Stimulated activated CD4-positive, alpha-beta T cell treated with anti-CD3 and anti-CD28 coated beads, Interleukin-15, amount 100 ng/mL, for 1 hour (primary cell): ENCODE results near the gene PTPRN.

Experiments
- DNase-seq, 2 donors: peaks; one replicate each; pipeline ENCODE4 v3.0.0-alpha.2; 2020; ENCODE audit warnings: low read depth in 1 of 2, low spot score in 1 of 2

The PTPRN gene

DNA sequence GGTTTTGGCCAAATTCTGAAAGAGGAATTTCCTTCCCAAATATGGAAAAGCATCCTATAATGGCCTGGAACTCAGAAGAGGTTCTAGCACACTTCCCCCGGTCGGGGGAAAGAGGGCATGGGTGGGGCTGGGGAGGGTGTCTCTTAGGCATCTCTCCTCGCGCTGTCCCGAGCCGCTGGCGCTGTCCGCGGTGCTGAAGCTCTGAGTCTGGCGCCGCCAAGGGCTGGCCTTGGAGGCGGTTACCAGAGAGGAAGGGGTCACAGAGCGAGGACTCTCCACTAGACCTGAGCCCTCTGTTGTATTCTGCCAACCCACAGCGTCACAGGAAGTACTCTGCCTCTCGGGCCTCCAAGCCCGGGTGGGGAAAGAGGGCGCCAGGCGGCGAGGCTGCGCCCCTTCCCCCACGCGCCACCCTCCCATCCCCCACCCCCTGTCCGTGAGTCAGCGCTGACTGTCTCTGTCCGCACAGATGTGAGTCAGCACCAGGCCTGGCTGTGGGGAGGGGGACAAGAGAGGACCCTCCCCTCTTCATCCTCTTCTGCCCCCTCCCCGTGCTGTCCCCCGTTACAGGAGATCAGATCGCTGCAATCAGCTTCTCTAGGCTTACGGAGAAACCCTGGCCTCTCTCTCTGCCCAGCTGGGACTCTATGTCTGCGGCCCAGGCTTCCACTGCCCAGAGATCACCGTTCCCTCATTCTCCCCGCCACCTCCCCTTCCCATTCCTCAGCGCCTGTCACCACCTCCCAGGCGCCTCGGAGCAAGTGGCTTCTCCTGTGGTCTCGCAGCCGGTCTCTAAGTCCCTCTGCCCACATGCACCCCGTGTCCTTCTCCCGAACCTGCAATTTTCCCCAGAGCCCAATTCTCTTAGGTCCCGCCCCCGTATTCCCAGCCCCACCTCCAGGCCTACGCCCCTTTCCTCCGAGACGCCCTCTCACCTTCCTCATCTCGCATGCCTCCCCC lies 779 bp downstream of the PTPRN start:
- peak; percentile 22 to 58 for DNase-seq

DNA sequence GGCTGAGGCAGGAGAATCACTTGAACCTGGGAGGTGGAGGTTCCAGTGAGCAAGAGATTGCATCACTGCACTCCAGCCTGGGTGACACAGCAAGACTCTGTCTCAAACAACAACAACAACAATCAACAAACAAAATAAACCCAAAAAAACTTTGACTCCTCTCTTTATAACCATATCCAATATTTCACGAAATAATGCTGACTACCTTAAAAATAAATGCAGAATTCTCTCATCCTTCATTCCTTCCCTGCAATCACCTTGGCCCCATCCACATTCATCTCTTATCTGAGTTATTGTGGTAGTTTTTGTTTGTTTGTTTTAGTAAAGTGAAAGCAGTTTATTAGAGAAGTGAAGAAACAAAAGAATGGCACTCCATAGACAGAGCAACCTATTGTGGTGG lies 3.2 kb downstream of the PTPRN start:
- no peak for DNase-seq

DNA sequence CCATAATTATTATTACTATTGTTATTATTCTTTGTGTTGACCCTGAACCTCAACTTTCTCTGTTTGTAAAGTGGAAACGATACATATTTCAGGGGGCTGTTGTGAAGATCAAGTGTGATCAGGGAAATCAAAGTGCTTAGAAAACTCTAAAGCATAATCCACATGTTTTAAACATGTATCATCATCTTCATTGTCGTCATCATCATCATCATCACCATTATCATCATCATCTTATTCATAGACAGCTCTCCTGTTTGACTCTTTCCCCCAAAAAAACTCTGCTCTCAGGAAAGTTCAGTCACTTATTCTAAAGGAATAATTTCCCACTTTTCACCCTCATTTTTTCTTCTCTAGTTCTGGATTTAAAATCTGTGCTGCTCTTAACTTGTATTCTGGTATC lies 5.0 kb downstream of the PTPRN start:
- DNase-seq: no peak

DNA sequence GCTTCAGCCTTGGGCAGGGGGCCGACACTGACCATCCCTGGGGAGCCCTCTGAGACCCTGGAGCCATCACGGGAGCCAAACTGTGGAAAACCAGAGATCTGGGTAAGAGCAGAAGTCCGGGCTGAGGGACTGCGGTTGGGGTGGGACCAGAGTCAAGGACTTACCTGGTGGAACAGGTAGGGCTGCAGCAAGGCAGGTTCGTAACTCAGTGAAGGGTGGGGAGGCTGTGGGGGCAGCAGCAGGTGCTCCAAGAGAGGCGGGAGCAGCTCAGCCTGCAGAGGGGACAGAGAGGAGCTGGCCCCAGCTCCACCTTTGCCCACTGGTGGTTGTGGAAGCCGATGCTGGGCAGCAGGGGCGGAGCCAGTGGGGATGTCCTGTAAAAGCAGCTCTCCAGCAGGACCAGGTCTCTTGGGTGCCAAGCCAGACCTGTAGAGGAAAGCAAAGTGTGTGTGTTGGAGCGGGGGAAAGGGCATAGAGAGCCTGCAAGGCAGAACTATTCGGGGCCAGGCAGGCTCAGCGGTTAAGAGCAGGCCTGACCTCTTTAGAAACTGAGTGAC lies 6.7 kb downstream of the PTPRN start:
- DNase-seq: no peak

DNA sequence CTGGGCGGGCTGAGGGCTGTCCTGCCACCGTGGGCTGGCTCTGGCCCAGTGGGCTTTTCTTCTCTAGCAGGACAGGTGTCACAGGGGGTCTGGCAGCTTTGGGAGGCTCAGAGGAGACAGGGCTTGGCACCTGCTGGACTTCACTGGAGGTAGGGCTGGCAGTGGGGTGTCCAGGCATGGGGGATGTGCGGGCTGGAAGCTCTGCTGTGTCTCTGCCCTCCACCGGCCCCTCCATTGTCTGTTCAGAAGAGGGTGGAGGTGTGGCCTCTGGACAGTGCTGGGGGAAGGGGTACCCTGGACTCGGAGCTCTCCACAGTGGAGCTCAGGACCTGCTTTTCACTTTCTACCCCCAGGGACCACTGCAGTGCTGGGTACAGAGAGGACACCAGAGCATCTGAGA lies 9.2 kb downstream of the PTPRN start:
- DNase-seq: no peak

DNA sequence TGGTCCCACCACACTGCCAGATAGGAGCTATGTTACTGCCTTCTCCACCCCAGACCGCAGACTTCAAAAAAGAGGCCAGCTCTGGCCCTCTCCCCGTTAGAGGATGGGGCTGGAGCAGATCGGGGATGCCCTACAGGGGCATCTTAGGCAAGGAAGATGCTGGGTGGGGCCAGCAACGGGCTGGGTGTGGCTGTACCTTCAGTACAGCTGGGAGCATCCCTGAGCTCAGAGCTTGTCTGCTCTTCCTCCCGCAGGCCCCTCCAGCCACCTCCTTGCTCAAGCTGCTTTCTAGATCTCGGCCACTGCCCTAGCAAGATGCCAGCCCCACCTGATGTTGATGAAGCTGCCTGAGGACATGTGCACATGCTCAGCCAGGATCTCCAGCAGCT lies 9.8 kb downstream of the PTPRN start:
- DNase-seq: no peak

DNA sequence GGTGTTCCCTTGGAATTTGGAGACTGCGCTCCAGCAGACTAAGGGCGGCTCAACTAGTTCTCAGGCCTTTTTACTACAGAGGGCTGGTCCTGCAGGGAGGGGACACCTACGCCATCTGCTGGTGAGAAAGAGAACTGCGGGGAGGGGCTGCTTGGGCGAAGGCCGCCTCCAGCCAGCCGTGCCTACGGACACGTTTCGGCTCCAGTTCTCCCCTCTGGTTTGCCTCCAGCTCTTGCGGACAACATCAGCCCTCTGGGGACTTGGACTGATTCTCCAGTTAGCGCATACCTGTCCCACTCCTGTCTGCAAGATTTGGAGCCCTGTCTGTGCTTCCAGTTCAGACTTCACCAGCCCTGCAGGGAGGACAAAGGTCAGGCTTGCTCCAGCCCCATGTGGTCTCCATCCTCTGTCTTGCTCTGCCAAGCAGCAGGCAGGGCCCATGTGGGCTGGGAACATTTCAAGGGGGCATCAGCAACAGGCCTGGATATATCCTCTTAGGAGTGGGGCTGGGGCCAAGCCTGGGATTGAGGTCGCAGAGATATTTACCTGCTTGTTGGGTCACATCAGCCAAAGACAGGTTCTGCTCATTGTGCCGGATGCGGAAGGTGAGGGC lies 10.3 kb downstream of the PTPRN start:
- DNase-seq: peak; percentile 78 to 84

DNA sequence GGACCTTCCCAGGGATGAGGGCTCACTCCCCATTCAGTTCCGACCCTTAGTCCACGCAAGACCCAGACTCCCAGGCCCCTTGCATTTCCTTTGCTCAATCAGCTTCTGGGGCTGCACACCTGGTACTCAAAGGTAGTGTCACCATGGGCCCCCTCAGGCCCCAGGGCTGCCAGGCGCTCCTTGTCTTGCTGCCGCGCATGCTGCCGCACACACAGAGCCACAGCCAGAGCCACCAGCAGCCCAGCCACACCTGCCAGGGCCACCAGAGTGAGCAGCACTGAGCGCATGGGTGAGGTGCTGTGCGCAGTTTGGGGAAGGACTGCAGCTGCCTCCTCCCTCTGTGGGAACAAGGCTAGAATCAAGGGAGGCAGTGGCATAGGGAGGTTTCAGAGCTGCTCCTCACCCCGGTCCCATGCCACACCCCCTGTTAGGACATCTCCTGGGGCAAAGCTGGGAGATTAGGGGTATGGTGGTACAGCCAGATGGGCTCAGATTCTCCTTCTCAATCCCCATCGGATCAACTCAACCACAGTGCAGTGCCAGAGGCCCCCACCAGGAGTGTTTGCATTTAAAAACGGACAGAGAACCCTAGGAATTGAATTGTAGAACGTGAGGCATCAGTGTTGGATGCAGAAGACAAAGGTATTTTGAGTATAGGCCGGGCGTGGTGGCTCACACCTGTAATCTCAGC lies 11.3 kb downstream of the PTPRN start:
- DNase-seq: no peak

DNA sequence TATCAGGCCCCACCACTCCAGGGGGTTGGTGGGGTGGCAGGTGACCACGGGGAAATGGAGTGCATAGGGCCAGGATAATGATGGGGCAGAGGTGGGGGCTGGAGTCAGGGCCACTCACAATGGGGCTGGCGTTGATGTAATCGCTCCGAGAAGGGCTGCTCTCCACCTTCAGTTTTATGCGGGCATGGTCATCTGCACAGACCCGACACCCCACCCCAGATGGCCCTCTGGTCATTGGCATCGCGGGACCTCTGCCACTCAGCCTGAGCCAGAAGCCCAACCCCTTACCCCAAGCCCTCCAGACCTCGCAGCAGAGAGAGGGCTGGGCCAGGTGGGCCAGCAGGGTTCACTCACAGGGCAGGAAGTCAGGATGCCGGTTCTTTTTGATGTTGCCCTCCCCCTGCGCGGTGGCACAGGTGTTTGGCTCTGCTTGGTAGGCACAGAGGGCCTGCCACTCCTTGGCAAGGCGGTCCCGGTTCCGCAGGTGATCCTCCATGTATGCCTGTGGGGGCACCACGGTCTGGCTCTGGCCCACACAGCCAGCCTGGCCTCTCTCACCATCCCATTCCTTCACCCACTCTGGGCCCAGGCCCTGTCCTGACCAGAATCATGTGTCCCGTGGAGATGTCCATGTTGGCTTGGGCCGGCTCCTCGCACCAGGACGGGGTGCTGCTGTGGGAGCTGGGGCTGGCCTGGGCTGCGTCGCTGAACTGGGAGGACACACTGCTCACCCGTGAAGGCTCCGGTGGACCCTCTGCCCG lies 12.4 kb downstream of the PTPRN start:
- no peak for DNase-seq

DNA sequence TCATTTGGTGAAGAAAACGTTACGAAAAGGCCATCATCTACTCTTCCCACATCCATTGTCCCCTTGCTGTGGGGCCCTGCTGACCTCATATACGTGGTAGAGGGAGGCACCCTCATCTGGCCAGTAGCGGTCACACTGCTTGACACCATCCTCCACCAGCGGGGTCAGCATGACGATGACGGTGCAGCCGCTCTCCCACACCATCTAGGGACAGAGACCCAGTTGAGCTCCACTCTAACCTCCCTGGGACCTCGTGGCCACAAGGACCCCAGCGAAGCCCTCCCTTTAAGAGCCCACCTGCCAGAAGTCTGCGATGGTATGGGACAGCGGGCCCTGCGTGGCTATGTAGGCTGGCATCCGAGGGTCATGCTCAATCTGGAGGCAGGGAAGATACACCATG lies 13.1 kb downstream of the PTPRN start:
- DNase-seq: no peak

DNA sequence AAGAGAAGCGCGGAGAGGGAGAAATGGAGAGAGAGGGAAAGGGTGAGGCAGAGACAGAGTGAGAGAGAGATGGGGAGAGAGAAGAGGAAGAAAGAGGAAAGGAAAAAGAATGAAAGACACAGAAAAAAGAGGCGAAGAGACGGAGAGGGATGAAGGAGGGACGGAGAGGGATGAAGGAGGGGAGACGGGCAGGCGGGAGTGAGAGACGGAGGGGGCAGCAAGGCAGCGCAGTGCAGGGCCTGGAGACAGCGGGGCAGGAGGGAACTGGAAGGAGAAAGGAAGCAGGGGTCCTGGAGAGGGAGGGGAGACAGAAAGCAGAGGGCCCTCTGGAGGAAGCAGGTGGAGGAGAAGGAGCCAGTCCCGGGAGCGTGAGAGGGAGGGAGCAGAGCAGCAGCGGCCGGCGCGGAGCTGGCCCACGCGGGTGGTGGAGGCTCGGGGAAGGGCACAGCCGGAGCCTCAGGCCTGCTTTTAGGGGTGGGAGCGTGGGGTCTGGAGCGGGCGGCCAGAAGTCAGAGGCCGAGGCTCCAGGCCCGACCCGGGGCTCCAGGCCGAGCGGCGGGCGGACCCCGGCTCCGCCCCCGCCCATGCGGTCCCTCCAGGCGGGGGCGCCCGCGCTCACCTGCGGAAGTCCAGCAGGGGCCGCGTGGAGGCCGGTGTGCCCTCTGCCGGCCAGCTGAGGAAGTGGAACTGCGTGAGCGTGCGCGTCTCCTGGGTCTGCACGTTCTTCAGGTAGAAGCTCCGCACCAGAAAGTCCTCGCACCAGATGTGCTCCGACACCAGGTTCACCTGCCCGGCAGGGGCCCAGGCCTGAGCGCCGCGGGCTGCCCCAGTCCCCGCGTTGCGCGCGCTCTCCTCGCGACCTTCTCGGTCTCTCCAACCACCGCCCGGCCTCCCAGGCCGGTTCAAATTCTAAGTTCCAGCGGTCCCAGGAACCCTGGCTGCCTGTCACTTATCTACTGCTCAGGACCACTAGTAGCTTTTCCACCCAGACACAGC lies 14.5 kb downstream of the PTPRN start:
- peak; percentile 78 to 87 for DNase-seq

DNA sequence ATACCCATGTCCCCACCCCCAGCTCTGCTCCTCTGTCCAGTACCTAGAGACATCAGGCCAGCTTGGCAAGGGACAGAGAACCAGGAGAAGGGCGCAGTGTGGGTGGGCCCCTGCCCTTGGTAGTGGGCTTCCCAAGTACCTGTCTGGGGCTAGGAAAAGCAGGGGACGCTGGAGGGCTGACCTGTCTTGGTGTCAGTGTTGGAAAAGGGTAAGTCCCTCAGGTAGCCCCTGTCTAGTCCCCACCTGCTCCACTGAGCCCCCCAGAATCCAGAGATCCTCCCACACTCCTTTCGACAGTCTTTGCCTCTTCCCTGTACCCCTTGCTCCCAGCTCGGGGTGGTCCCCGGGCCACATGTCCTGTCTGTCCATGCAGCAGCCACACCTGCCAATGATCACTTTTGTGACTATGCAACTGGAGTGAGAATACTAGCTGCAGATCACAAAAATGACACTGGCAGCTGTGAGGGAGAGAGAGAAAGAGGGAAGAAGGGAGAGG lies 15.4 kb downstream of the PTPRN start:
- DNase-seq: no peak

DNA sequence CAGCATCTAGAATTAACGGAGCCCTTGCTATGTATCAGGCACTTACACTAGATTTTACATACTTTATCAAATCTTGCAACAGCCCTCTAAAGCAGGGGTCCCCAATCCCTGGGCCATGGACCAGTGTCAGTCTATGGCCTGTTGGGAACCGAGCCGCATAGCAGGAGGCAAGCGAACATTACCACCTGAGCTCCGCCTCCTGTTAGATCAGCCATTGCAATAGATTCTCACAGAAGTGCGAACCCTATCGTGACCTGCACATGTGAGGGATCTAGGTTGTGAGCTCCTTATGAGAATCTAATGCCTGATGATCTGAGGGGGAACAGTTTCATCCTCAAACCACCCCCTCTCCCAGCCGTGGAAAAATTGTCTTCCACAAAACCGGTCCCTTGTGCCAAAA lies 16.6 kb downstream of the PTPRN start:
- DNase-seq: no peak

DNA sequence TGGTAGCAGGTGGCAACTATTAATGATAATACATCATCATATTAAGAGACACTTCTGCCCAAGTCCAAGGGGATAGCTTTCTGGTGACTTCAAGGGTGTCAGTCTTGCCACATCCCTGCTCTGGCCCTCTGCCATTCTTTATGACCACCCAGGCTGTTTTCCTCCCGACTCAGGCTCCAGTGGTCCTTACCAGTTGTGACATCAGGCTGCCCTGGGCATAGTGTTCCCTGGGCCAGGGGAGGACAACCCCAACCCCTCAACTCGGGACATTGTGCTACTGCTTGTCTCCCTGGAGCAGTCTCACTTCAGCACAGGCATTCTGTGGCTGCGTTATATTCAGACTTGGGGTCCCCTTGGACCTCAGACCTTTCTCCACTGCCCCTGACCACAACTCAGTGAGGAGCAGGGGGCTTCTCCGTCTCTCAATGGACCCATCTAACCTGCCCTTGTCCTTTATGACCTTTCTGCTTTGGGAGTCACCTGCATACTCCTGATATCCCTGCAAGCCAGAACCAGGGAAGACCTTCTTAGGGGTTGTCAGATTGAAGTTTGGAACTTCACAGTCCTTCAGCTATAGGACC lies 17.2 kb downstream of the PTPRN start:
- DNase-seq: no peak

DNA sequence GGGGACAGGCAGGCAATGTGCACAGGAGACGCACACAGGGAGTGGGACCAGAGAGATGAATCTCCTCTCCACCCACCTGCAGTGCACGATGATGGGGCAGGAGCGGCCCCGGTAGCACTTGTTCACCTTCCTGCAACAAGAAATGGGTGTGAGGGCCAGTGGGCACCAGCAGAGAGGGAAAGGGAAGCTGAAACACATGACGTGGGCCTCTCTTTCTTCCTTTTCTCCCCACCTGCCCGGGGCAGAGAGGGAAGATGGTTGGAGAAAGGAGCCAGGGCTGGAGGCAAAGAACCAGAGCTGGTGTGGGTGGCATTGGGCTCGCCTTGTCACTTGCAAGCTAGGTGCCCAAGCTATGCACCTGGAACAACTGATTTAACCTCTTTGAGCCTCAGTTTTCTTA lies 17.8 kb downstream of the PTPRN start:
- no peak for DNase-seq

DNA sequence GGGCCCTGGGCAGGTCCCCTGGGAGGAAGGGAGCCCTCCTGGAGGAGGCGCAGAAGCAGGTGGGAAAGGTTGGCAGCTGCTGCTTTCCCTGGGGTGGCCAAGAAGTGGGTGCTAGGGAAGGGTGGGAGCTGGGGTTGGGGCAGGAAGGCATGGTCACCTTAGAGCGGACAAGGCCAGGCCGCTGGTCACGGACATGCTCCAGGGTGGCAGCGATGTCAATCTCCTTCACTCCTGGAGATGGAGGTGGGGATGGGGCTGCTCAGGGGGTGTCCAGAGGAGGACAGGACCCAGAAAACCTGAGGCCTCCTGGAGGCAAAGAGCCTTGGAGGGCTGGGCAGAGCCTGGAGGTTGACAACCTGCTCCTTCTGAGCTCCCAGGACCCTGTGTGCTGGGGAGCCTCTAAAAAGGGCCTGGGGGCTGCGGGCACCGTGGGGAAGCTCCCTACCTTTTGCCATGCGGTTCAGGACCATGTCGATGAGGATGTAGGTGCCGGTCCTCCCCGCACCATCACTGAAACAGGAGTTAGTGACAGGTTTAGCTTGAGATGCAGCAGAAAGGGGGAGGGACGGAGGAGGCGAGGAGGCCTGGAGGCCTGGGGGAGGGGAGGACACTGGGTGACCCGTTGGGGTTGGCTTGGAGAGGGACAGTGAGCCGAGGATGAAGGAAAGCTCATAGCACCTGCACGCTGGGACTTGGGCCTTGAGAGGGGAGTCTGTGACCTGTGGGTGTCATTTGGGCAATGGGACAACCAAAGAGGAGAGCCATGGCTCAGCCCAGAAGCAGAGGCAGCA lies 18.6 kb downstream of the PTPRN start:
- DNase-seq: no peak

DNA sequence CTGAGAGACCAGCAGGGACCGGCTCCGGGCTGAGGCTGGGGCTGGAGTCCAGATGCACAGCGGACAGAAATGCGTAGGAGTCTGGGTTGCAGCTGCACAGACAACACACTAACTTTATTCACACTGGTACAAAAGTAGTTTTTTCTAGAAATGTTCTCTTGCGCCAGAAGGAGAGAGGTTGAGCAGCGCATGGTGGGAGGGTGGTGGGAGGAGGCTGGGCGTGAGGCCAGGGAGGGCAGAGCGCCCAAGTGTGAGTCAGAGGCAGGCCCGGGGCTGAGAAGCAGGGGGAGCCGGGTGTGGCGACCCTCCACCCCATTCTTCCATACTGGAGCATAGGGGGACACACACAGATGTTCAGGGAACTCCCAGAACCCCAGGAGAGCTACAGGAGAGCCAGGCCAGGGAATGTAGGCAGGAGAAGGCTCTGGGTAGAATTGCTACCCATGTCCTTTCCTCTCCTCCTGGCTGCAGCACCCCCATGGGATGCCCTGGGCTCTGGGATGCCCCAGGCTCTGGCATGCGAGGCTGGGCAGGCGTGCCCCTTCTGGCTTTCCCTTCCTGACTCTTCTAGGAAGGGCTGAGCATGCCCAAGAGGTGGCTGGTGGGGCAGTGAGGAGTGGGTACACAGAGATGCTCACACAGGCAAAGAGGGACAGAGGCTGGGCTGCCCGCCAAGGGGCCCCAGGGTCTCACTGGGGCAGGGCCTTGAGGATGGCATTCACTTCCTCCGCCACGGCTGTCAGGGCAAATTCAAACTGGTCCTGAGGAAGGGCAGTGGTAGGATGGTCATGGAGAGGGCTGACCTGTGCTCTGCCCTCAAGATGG lies 19.5 kb downstream of the PTPRN start:
- DNase-seq: no peak

DNA sequence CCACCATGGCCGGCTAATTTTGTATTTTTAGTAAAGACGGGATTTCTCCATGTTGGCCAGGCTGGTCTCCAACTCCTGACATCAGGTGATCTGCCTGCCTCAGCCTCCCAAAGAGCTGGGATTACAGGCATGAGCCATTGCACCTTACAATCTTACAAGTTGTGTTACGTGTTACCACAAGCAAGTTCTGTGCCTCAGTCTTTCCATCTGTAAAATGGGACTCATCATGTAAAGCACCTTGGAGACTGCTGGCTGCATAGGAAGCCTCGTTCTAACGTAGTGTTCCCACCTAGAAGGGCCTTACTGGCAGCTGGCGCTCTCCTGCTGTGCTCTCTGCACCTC lies 20.0 kb downstream of the PTPRN start:
- DNase-seq: no peak
